HG02623 (cell line): ENCODE measurements around the gene MYLK3.

Source experiments
- ATAC-seq: cut with Tn5 transposase; IDR thresholded peaks from one replicate; pipeline ENCODE4 v1.9.1; 2021; ENCODE audit warnings: moderate library complexity; ENCODE audit not compliant: unreplicated experiment

The MYLK3 gene

GRCh38 chr16:46759309-46759708, 11.2 kb upstream of the MYLK3 start:
- ATAC-seq = no peak

- ATAC-seq = no peak
Observed at GRCh38 chr16:46757339-46758050, 9.4 kb upstream of the MYLK3 start.

GRCh38 chr16:46756772-46757171, 8.6 kb upstream of the MYLK3 start:
- ATAC-seq = no peak

- ATAC-seq = no peak
Observed at GRCh38 chr16:46753015-46753414, 4.9 kb upstream of the MYLK3 start.

- ATAC-seq = no peak
Observed at GRCh38 chr16:46751381-46751780, 3.2 kb upstream of the MYLK3 start.

GRCh38 chr16:46748775-46749705, 896 bp upstream of the MYLK3 start:
- no peak for ATAC-seq

- no peak for ATAC-seq
Observed at GRCh38 chr16:46746821-46747776, 1.0 kb downstream of the MYLK3 start.

- ATAC-seq = no peak
Observed at GRCh38 chr16:46745617-46746016, 2.5 kb downstream of the MYLK3 start.

- no peak for ATAC-seq
Observed at GRCh38 chr16:46743232-46743719, 4.9 kb downstream of the MYLK3 start.

- no peak for ATAC-seq
Observed at GRCh38 chr16:46739934-46740333, 8.2 kb downstream of the MYLK3 start.

- ATAC-seq = no peak
Observed at GRCh38 chr16:46737621-46738214, 10.4 kb downstream of the MYLK3 start.

- ATAC-seq = no peak
Observed at GRCh38 chr16:46736695-46737094, 11.4 kb downstream of the MYLK3 start.

- no peak for ATAC-seq
Observed at GRCh38 chr16:46733319-46733830, 14.8 kb downstream of the MYLK3 start.

- no peak for ATAC-seq
Observed at GRCh38 chr16:46732561-46732960, 15.6 kb downstream of the MYLK3 start.

GRCh38 chr16:46731691-46732555, 16.2 kb downstream of the MYLK3 start:
- ATAC-seq = no peak

GRCh38 chr16:46730801-46731690, 17.1 kb downstream of the MYLK3 start:
- ATAC-seq = no peak

- no peak for ATAC-seq
Observed at GRCh38 chr16:46730126-46730525, 18.0 kb downstream of the MYLK3 start.

GRCh38 chr16:46729326-46729995, 18.7 kb downstream of the MYLK3 start:
- no peak for ATAC-seq
